ENCODE data around the gene CDK6. TPM values are rescaled to one million over a fixed set of nuclear protein-coding genes. Genes with fewer than 3 reads are reported as not detected.
A peak's percentile ranks its signal among the peaks of the same experiment; 100 is the strongest.
"Not testable (repeated sequence)": the region's sequence is repeated elsewhere in the genome, so short reads cannot be mapped to it uniquely, and the experiment has no call there.

Gene CDK6
- total RNA-seq, 4 donors from 2014 or later, result 19.7 to 51.1 (median 33.8) TPM

DNA sequence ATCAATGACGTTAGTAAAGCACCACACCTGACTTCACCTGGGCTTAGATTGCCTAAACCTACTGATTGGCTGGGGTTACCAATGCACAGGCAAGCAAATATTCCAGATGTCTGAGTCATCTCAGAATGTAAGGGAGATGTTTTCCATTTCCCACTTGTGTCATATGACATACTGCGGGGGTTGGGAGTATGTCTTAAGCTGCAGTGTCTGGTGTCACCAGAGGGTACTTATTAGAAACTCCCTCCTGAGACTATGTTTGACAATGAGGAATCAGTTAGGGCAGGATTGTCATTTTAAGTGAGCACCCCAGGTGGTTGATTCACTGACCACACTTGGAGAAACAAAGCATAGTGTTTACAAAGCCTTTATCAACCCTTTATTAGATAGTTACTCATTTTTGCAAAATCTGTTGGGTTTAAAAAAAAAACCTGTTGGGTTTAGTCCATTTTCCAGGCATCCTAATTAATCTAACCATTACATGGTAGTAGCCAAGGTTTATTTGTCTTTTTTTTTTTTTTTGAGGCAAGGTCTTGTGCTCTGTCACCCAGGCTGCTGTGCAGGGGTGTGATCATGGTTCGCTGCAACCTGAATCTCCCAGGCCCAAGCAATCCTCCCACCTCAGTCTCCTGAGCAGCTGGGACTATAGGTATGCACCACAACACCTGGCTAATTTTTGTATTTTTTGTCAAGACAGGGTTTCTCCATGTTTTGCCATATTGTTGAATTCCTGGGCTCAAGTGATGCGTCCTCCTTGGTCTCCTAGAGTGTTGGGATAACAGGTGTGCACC lies 72.5 kb downstream of the CDK6 start:
- H3K27ac ChIP-seq, result peak overlapping the region in 3 of 4 donors; percentile 18 to 46 (median 46)
- no peak for ATAC-seq
- WGBS, 2 donors (ENCODE audit: low coverage in 1 of 2), result 83 to 91% methylated on average over 4 of the region's 4 CpGs

GRCh38 chr7:92762851-92763250 lies 73.5 kb downstream of the CDK6 start:
- WGBS, 2 donors (ENCODE audit: low coverage in 1 of 2), result 90 to 100% methylated on average over 3 of the region's 3 CpGs
- Histone ChIP-seq H3K9me3 (no peaks in the 10 kb centered on the region), H3K4me1 (peaks cover 9 to 39% (median 20%) of the 10 kb centered on the region in 3 donors), H3K27me3 (no peaks in the 10 kb centered on the region), H3K27ac (peak overlapping the region in 1 of 4 donors; percentile 21), H3K36me3 (no peaks in the 10 kb centered on the region), H3K4me3 (no peak overlapping the region)
- TF ChIP-seq, protein P1, sequence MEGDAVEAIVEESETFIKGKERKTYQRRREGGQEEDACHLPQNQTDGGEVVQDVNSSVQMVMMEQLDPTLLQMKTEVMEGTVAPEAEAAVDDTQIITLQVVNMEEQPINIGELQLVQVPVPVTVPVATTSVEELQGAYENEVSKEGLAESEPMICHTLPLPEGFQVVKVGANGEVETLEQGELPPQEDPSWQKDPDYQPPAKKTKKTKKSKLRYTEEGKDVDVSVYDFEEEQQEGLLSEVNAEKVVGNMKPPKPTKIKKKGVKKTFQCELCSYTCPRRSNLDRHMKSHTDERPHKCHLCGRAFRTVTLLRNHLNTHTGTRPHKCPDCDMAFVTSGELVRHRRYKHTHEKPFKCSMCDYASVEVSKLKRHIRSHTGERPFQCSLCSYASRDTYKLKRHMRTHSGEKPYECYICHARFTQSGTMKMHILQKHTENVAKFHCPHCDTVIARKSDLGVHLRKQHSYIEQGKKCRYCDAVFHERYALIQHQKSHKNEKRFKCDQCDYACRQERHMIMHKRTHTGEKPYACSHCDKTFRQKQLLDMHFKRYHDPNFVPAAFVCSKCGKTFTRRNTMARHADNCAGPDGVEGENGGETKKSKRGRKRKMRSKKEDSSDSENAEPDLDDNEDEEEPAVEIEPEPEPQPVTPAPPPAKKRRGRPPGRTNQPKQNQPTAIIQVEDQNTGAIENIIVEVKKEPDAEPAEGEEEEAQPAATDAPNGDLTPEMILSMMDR (IDR thresholded peaks at IDR 0.05), result no peak
- TF ChIP-seq EP300 (IDR thresholded peaks at IDR 0.05) (no peak), POLR2AphosphoS5 (IDR thresholded peaks at IDR 0.05) (no peak)
- no peak for ATAC-seq

More for the DNA sequence above, 72.5 kb downstream of the CDK6 start:
- H3K36me3 ChIP-seq, result no peaks in the 10 kb centered on the region
- H3K9me3 ChIP-seq, result no peaks in the 10 kb centered on the region
- H3K4me1 ChIP-seq, result peaks cover 9 to 49% (median 25%) of the 10 kb centered on the region in 3 donors
- no peaks in the 10 kb centered on the region for H3K27me3 ChIP-seq
- H3K4me3 ChIP-seq, result no peak overlapping the region
- TF ChIP-seq, protein P1 (IDR thresholded peaks at IDR 0.05), result no peak
- TF ChIP-seq POLR2AphosphoS5 (IDR thresholded peaks at IDR 0.05) (no peak), EP300 (IDR thresholded peaks at IDR 0.05) (no peak), POLR2A (IDR thresholded peaks at IDR 0.05) (no peak)

DNA sequence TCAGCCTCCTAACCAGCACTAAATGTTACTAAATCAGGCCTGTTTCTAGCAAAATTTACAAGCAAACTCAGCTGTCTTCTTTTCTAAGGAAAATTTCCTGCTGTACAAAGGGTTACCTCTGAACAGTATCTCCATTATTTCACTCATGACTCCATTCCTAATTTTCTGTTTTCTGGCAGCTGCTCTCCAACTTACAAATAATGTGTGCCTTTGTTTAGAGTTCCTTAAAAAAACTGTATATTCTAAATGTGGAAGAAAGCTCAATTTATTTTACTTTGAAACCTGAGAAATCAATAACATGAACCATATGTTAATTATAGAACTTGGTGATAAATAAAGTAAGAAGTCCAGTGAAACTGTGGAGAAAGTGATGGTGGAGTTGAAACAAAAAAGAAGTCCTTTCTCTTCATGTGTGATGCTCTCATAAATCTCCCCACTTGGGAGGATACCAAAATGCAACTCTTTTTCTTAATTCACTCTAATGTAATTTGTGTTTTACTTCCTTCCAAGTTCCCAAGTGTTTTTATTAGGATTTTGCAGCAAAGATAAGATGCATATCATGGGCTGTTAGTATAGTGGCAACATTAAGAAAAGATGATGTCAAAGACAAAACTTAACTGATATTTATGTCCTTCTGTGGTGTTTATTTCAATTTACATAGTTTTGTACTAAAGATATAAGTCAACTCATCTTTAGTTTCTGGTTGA lies 74.8 kb downstream of the CDK6 start:
- TF ChIP-seq, protein P1 (IDR thresholded peaks at IDR 0.05), result no peak
- TF ChIP-seq POLR2AphosphoS5 (IDR thresholded peaks at IDR 0.05), result no peak
- no peak for TF ChIP-seq EP300 (IDR thresholded peaks at IDR 0.05)
- no peak for TF ChIP-seq POLR2A (IDR thresholded peaks at IDR 0.05)
- Histone ChIP-seq H3K4me1 (peaks cover 0 to 26% (median 9%) of the 10 kb centered on the region in 3 donors), H3K27me3 (no peaks in the 10 kb centered on the region), H3K27ac (peak overlapping the region in 1 of 4 donors; percentile 6), H3K9me3 (no peaks in the 10 kb centered on the region), H3K36me3 (no peaks in the 10 kb centered on the region), H3K4me3 (no peak overlapping the region)
- no peak for ATAC-seq

DNA sequence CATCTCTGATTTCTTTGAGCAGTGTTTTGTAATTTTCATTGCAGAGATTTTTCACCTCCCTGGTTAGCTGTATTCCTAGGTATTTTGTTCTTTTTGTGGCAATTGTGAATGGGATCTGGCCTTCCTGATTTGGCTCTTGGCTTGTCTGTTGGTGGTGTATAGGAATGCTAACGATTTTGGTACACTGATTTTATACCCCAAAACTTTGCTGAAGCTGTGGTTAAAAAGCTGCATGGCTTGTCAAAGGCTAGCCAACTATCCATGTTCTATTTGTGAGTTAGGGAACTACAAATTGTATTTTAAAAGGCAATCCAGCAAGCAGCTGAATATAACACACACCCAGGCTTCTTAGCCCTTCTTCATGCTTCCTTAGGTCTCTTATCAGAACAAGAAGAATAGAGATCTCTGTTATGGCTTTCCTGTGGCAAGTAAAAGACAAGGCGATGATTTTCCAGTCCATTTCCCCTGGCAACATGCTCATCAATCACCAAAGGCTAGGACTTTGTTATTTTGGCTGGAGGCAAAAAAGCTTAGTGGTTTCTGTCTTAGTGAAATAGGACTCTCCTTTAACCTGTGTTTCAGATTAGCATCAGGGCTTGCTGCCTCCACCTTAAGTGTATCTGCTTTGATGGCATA lies 77.5 kb downstream of the CDK6 start:
- Histone ChIP-seq H3K4me1 (peaks cover 0 to 13% (median 0%) of the 10 kb centered on the region in 3 donors), H3K9me3 (no peaks in the 10 kb centered on the region), H3K27ac (no peak overlapping the region), H3K27me3 (no peaks in the 10 kb centered on the region), H3K36me3 (no peaks in the 10 kb centered on the region), H3K4me3 (no peak overlapping the region)
- TF ChIP-seq POLR2AphosphoS5 (IDR thresholded peaks at IDR 0.05), result no peak
- TF ChIP-seq, protein P1 (IDR thresholded peaks at IDR 0.05), result no peak
- no peak for ATAC-seq
- 83% methylated on average over 2 of the region's 2 CpGs; no CpG with 5 or more reads in 1 of the 2 donors for WGBS, 2 donors (ENCODE audit: low coverage in 1 of 2)

- not testable (repeated sequence) for ATAC-seq, H3K27ac ChIP-seq, H3K9me3 ChIP-seq, H3K4me3 ChIP-seq, H3K36me3 ChIP-seq, H3K27me3 ChIP-seq
- 85 to 92% methylated on average over 2 to 3 of the region's 3 CpGs for WGBS, 2 donors (ENCODE audit: low coverage in 1 of 2)
- H3K4me1 ChIP-seq, result peaks cover 0 to 18% (median 2%) of the 10 kb centered on the region in 3 donors
These were observed 79.0 kb downstream of the CDK6 start for GRCh38 chr7:92757311-92757910.

Data from gastroesophageal sphincter (tissue), 4 donors.